Measurements from ENCODE around the gene ZBTB46. TPM values are rescaled to one million over a fixed set of nuclear protein-coding genes. Genes with fewer than 3 reads are reported as not detected.
A peak's percentile ranks its signal among the peaks of the same experiment; 100 is the strongest.
"Not testable (repeated sequence)": the region's sequence is repeated elsewhere in the genome, so short reads cannot be mapped to it uniquely, and the experiment has no call there.

ZBTB46 gene
- polyA plus RNA-seq, 1 donor = 18.1 TPM

GRCh38 chr20:63789836-63790571 is 41.1 kb downstream of the ZBTB46 start:
- no peak for DNase-seq (ENCODE audit: low read depth)

DNA sequence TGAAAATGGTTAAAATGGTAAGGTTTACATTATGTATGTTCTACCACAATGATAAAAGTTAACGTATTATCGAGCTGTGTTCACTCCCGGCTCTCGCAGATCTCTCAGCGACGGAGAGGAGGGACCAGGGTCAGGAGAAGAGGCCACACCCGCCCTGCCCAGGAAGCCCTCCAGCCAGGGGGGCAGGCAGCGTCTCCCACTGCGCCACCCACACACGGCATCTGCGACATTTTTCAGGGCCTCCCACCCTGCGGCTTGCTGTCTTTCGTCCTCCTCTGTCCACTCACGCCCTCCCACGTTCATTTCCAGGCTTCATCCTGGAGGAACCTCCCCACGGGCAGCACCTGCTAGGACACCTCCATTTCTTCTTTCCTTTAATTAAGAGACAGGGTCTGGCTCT is 43.3 kb downstream of the ZBTB46 start:
- DNase-seq (ENCODE audit: low read depth) = no peak

GRCh38 chr20:63787302-63787701 is 43.8 kb downstream of the ZBTB46 start:
- DNase-seq (ENCODE audit: low read depth) = no peak

DNA sequence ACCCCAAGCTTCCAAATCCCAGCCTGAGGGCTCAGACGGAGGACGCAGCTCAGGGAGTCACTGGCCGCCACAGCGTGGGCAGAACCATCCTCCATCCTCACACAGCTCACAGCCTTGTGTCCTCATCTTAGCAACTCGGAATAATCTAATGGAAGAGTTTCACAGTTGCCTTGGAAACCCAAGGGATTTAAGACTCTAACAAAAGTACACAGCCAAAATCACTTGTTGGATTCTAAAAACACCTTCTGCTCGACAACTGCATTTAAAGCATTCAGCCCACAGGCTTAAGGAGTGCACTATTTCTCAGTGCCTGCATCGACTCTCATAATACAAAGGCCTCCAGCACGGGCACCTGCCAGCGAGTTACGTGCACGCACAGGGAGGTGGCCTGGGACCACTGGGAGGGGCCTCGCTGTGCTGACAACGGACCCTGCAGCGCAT is 45.4 kb downstream of the ZBTB46 start:
- DNase-seq (ENCODE audit: low read depth) = no peak

GRCh38 chr20:63783970-63784369 is 47.1 kb downstream of the ZBTB46 start:
- DNase-seq (ENCODE audit: low read depth) = no peak

DNA sequence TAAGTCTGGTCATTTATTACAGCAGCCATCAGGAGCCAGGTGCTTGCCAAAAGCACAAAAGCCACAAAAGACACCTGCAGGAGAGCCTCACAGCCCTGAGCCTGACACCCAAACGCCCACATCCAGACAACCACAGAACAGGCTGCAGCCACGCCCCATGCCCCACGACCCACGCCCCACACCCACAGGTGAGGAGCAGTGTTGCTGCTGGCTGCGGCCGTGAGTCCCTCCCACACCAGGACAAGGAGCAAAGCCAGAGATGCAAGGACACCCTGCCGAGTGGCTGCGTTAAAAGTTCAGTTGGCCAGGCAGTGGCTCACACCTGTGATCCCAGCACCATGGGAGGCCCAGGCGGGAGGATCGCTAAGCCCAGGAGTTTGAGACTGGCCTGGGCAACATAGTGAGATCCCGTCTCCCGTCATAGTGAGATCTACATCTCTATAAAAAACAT is 48.5 kb downstream of the ZBTB46 start:
- no peak for DNase-seq (ENCODE audit: low read depth)

GRCh38 chr20:63782051-63782471 is 49.0 kb downstream of the ZBTB46 start:
- no peak for DNase-seq (ENCODE audit: low read depth)

GRCh38 chr20:63781181-63781580 is 49.9 kb downstream of the ZBTB46 start:
- DNase-seq (ENCODE audit: low read depth) = no peak

DNA sequence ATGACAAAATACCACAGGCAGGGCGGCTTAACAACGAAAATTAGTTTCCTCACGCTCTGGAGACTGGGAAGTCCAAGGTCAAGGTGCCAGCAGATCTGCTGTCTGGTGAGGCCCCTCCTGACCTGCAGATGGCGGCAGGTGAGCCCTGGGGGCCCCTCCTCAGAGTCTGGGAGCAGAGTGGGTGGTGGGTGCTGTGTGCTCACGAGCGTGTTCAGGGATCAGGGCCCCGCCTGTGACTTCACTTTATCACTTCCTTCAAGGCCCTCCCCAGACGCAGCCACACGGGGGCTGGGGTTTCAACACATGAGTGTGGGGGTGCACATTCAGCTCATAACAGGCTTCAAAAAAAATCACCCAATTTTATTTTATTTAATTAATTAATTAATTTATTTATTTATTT is 52.2 kb downstream of the ZBTB46 start:
- no peak for DNase-seq (ENCODE audit: low read depth)

DNA sequence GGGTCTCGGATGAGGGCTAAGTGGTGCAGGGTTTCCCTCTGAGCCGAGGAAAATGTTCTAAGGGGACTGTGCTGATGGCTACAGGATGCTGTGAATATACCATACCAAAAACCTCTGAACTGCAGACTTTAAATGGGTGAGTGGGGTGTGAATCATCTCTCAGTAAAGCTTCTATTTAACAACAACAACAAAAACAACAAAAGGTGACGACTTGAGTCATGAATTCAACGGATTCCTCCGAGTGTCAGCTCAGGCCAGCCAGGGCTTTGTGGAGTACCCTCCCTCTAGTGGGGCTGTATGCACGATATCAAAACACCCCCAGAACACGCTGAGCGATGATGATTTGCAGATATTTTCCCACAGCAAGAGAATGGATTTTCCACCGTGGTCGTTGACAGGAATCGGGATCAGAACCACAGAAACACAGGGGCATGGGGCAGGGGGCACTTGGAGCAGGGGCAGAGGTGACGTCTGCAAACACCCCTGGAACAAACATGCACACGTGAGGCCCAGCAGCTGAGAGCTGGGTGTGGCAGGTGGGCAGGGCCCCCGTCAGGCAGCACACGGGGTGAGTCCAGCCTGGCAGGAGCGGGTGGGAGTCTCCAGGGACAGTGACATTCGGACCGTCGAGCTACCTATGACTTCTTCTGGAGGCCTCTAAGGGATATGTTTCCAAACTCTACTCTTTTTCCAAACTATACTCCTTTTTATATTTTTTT is 52.9 kb downstream of the ZBTB46 start:
- no peak for DNase-seq (ENCODE audit: low read depth)

- DNase-seq (ENCODE audit: low read depth) = no peak
Observed at GRCh38 chr20:63777614-63778013, 53.5 kb downstream of the ZBTB46 start.

DNA sequence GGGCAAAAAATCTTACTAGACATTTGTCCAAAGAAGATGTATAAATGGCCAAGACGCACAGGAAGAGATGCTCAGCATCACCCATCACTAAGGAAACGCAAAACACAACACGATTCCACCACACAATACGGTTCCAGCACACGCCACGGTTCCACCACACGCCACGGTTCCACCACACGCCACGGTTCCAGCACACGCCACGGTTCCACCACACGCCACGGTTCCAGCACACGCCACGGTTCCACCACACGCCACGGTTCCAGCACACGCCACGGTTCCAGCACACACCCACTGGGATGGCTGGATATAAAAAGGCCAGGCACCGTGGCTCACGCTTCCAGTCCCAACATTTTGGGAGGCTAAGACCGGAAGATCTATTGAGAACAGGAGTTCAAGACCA is 54.2 kb downstream of the ZBTB46 start:
- not testable (repeated sequence) for DNase-seq (ENCODE audit: low read depth)

DNA sequence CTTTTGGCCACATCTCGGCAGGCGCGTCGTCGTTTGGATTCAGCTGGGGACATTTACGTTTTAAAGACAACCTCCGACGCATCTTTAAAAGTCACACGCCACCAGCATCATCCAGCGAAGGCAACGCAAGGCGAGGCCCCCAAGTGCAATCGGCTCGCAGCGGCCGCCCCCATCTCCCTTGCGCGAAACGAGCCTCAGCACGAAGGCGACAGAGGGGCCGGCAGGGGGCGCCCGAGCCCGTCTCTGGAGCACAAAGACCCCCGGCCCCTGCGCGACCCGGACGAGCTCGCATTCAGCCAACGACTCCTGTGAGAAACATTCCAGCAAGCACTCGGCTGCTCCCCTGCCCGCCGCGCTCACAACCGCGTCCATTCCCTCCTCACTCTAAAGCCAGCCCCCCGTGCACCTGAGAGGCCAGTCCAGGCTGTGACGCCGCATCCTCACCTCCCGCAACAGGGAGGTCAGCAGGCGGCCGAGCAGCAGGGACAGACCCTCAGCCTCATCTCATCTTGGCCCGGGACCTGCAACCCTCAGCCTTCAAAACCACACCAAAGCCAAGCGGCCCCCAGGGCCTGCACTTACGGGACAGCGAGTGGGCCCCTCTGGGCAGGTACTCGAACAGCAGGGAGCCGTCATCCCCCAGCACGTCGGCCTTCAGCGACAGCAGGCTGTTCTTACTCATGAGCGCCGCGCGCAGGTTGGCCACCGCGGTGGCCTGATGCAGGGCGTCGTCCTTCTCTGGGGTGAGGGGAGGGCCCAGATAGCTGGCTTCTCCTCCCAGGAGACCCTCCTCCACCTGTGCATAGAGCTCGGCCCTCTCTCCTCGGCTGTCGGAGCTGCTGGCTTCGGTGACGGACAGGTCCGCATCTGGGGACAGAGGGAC is 55.7 kb downstream of the ZBTB46 start:
- DNase-seq (ENCODE audit: low read depth) = peak; percentile 9

- no peak for DNase-seq (ENCODE audit: low read depth)
Observed at GRCh38 chr20:63774306-63774705, 56.8 kb downstream of the ZBTB46 start.

- no peak for DNase-seq (ENCODE audit: low read depth)
Observed at GRCh38 chr20:63773571-63774241, 57.4 kb downstream of the ZBTB46 start.

DNA sequence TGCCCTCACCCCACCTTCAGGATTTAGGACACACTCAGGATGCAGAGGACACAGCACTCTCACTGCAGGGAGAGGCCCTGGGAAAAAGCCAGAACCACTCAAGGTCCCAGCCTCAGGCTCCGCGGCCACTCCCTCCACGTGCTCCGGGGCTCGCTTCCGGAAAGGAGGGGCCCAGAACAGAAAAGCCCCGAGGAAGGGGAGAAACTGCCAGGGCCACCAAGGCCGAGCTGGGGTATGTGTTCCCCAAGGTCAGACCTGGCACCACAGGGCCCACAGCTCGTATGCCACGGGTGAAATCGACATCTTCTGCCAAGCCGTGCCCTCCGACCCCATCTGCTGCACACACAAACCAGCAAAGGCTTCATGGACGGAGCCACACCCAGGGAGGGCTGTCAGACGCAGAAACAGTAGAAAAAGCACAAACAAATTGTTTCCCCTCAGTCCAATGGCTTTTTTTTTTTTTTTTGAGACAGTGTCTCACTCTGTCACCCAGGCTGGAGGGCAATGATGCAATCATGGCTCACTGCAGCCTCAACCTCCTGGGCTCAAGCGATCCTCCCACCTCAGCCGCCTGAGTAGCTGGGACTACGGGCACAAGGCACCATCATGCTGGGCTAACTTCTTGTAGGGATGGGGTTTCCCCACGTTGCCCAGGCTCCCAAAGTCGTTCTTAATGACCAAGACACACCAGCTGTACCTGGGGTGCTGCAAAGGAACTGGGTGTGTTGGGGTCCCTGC is 58.1 kb downstream of the ZBTB46 start:
- no peak for DNase-seq (ENCODE audit: low read depth)

- DNase-seq (ENCODE audit: low read depth) = no peak
Observed at GRCh38 chr20:63771046-63771707, 59.9 kb downstream of the ZBTB46 start.

- DNase-seq (ENCODE audit: low read depth) = no peak
Observed at GRCh38 chr20:63769891-63770474, 61.1 kb downstream of the ZBTB46 start.

GRCh38 chr20:63768591-63769515 is 62.2 kb downstream of the ZBTB46 start:
- DNase-seq (ENCODE audit: low read depth) = no peak
